Body of pancreas (tissue), 4 donors: Measurements from ENCODE around the gene AKT3. TPM values are rescaled to one million over a fixed set of nuclear protein-coding genes. Genes with fewer than 3 reads are reported as not detected.

ENCODE experiments used
- ATAC-seq: fragments of 150-250 bp; one replicate; pipeline ENCODE4 v1.9.1; 2016
- DNase-seq, 4 donors: peaks; one replicate each; pipeline ENCODE4 v3.0.0-alpha.2; 2019
- H3K27ac ChIP-seq, 4 donors: fragments of 200-600 bp; sonication (generic); 1 replicate in 3 of 4; 2 replicates in 1 of 4; pipeline versions ENCODE4 v1.5.1 to v1.6.1; 2016 to 2019; ENCODE audit warnings: mild to moderate bottlenecking in 1 of 4, mixed read lengths in 1 of 4, moderate library complexity in 1 of 4
- H3K27me3 ChIP-seq, 2 donors: fragments of 200-600 bp; sonication (generic); one replicate each; pipeline ENCODE4 v1.6.0; 2016; ENCODE audit warnings: mild to moderate bottlenecking in 1 of 2
- H3K36me3 ChIP-seq, 2 donors: fragments of 200-600 bp; sonication (generic); replicated peaks in 1 of 2; 2 replicates each; pipeline ENCODE4 v1.5.1; 2016; ENCODE audit warnings: low read depth in 2 of 2; ENCODE audit not compliant: insufficient read depth in 1 of 2
- H3K4me1 ChIP-seq: fragments of 200-600 bp; sonication (generic); one replicate; pipeline ENCODE4 v1.6.0; 2016
- H3K4me3 ChIP-seq, 2 donors: fragments of 200-600 bp; sonication (generic); 1 replicate in 1 of 2; 2 replicates in 1 of 2; pipeline ENCODE4 v1.5.1; 2016 to 2019
- H3K9me3 ChIP-seq, 3 donors: fragments of 200-600 bp; sonication (generic); 1 replicate in 2 of 3; 2 replicates in 1 of 3; pipeline ENCODE4 v1.5.1; 2016
- POLR2A ChIP-seq, 3 donors: fragments of 450-650 bp; IDR thresholded peaks; one replicate each; pipeline ENCODE4 v1.6.1; 2016; ENCODE audit warnings: antibody characterized with exemption in 3 of 3, mild to moderate bottlenecking in 2 of 3
- WGBS, 2 donors: methylation state at CpG; one replicate each; pipeline ENCODE4 v1.1.5; 2017; 5-methylcytosine and 5-hydroxymethylcytosine counted together
- intact Hi-C: fragments of 100-400 bp; cut with DNase I; formaldehyde crosslinking; loops from one replicate; pipeline ENCODE4 v1.15.1; 2023
- total RNA-seq, 2 donors: library from RNA; depleted of rRNA; stranded (reverse); fragments of >200 nt; gene quantifications; one replicate each; pipeline ENCODE4 v1.1.0, GENCODE V29; 2016
- TF ChIP-seq, protein P1 (sequence below), 7 experiments: fragments of 450-650 bp in 4 of 7; fragments of 200-600 bp in 3 of 7; sonication (generic) in 3 of 7; IDR thresholded peaks; one replicate each; pipeline ENCODE4 v1.5.1; 2016 to 2019; ENCODE audit warnings: antibody characterized with exemption in 7 of 7

AKT3 gene
- total RNA-seq, 2 donors from 2014 or later: 14.0 to 24.7 TPM

DNA sequence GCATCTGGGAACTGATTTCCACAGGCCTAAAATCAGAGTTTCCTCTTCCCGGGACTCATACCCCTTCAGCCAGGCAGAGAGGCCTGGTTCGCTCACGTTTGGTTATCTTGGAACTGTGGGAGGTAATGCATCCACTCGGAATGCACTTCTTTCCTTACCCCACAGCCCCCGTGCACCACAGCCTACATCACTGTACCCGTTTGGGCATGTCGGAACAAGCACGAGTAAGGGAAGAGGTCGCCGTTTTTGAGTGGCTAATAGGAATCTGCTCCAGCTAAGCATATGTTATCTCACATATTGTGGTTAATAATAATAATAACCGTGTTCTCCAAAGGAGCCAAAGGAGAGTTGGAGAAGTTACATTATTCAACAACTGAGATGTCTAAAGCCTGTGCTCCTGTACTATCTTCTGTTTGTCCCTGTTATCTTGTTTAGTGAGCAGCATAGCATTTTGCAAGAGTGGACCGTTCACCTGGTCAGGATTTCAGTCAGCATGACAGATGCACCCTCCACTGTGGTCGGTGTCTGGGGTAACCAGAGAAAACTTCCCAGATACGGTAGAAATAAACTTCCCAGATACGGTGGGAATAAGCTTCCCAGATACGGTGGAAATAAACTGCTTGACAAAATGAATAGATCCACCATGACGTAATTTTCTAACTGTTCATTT lies 395.6 kb downstream of the AKT3 start:
- intact Hi-C loops: no loop called here
- DNase-seq: no peak
- Histone ChIP-seq H3K4me3 (no peak overlapping the region), H3K4me1 (no peaks in the 10 kb centered on the region), H3K36me3 (no peaks in the 10 kb centered on the region), H3K27me3 (no peaks in the 10 kb centered on the region), H3K27ac (no peak overlapping the region), H3K9me3 (no peaks in the 10 kb centered on the region)
- ATAC-seq: no peak
- 80 to 89% methylated on average over 17 of the region's 17 CpGs for WGBS, 2 donors
- TF ChIP-seq, protein P1, sequence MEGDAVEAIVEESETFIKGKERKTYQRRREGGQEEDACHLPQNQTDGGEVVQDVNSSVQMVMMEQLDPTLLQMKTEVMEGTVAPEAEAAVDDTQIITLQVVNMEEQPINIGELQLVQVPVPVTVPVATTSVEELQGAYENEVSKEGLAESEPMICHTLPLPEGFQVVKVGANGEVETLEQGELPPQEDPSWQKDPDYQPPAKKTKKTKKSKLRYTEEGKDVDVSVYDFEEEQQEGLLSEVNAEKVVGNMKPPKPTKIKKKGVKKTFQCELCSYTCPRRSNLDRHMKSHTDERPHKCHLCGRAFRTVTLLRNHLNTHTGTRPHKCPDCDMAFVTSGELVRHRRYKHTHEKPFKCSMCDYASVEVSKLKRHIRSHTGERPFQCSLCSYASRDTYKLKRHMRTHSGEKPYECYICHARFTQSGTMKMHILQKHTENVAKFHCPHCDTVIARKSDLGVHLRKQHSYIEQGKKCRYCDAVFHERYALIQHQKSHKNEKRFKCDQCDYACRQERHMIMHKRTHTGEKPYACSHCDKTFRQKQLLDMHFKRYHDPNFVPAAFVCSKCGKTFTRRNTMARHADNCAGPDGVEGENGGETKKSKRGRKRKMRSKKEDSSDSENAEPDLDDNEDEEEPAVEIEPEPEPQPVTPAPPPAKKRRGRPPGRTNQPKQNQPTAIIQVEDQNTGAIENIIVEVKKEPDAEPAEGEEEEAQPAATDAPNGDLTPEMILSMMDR (IDR thresholded peaks at IDR 0.05): no peak
- TF ChIP-seq POLR2A (IDR thresholded peaks at IDR 0.05): no peak

DNA sequence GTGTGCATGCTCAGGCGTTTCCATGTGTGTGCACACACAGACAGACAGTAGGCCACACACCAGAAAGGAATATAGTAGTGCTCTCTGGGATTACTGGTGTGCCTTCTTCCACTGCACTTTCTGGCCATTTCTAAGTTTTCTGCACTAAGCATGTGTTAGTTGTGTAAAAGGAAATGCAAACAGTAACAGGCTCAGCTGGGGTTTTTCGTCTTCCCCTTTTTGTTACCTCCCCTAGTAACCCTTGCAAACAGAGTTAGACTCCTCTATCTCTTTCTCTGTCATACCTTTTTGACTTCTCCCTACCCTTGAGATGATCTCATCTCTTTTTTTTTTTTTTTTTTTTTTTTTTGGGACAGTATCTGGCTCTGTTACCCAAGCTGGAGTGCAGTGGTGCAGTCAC lies 398.0 kb downstream of the AKT3 start:
- ATAC-seq: no peak
- intact Hi-C loops: no loop called here
- 80 to 87% methylated on average over 2 of the region's 2 CpGs for WGBS, 2 donors

DNA sequence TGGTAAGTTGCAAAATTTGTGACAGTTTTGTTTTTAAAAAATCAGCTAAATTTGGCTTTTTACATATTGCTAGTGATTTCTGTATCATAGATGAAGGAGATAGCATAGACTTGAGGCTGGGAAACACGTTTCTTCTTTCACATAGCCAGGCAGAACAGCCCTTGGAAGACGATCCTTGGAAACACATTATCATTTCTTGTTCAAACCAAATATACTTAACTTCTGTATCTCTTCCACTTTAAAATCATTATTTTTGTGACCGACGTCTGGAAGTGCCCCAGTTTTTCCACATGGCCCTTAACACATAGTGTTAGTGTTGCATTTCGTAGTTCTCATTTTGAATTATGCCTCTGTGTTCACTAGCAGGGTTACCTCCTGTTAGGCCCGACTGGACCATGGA lies 400.7 kb downstream of the AKT3 start:
- DNase-seq (no peak), ATAC-seq (no peak)
- no peaks in the 10 kb centered on the region for H3K9me3 ChIP-seq
- 81 to 94% methylated on average over 6 of the region's 6 CpGs for WGBS, 2 donors
- no peak overlapping the region for H3K27ac ChIP-seq
- H3K4me3 ChIP-seq: no peak overlapping the region
- no peaks in the 10 kb centered on the region for H3K27me3 ChIP-seq
- TF ChIP-seq, protein P1 (IDR thresholded peaks at IDR 0.05): no peak
- no peak for TF ChIP-seq POLR2A (IDR thresholded peaks at IDR 0.05)
- H3K4me1 ChIP-seq: no peaks in the 10 kb centered on the region
- H3K36me3 ChIP-seq: no peaks in the 10 kb centered on the region
- intact Hi-C loops: no loop called here

More for the DNA sequence above, 398.0 kb downstream of the AKT3 start:
- Histone ChIP-seq H3K4me1 (no peaks in the 10 kb centered on the region), H3K9me3 (no peaks in the 10 kb centered on the region), H3K27me3 (no peaks in the 10 kb centered on the region), H3K27ac (no peak overlapping the region), H3K4me3 (no peak overlapping the region), H3K36me3 (no peaks in the 10 kb centered on the region)
- TF ChIP-seq, protein P1 (IDR thresholded peaks at IDR 0.05): no peak
- no peak for DNase-seq

DNA sequence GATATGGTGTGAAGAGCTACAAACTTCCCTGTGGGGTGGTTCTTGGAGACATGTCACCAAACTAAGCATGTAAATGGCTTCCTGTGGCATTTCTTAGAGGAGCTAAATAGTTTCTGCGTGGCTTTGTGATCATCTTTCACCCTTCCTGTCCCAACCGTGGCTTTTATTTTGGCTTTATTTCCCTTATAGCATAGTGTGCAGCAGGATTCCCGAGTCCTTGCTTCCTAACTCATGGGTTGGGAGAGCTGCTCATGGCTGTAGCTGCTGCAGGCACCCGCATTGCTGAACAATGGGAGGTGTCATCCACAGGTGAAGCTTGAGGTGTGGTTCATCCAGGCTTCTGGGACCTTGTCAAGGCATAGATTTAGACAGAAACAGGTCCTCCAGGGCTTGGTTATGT lies 402.2 kb downstream of the AKT3 start:
- 78 to 89% methylated on average over 4 of the region's 4 CpGs for WGBS, 2 donors
- DNase-seq (no peak), ATAC-seq (no peak)
- H3K4me1 ChIP-seq: no peaks in the 10 kb centered on the region
- no peaks in the 10 kb centered on the region for H3K36me3 ChIP-seq
- TF ChIP-seq, protein P1 (IDR thresholded peaks at IDR 0.05): no peak
- no peak for TF ChIP-seq POLR2A (IDR thresholded peaks at IDR 0.05)
- no peaks in the 10 kb centered on the region for H3K9me3 ChIP-seq
- intact Hi-C loops: no loop called here
- no peak overlapping the region for H3K4me3 ChIP-seq
- no peaks in the 10 kb centered on the region for H3K27me3 ChIP-seq
- no peak overlapping the region for H3K27ac ChIP-seq

DNA sequence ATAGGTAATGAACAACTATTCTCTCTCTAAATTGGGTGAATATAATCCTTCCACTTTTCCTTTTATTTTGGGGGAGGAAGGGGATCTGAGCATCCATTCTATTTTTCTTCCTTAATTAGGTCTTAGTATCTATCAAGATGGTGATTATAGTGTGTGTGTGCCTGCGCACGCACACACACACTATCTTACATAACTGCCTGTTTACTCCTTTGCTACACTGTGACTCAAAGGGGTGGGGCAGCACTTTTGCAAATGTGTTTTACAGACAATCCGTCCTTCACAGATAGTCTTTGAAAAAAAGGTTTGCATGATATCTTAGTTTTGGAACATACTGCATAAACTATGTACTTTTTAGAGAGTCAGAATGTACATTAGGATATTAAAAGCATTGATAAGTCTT lies 402.7 kb downstream of the AKT3 start:
- TF ChIP-seq, protein P1 (IDR thresholded peaks at IDR 0.05): no peak
- no peak for TF ChIP-seq POLR2A (IDR thresholded peaks at IDR 0.05)
- 67 to 82% methylated on average over 3 of the region's 3 CpGs for WGBS, 2 donors
- DNase-seq (no peak), ATAC-seq (no peak)
- no peaks in the 10 kb centered on the region for H3K36me3 ChIP-seq
- H3K4me3 ChIP-seq: no peak overlapping the region
- H3K27ac ChIP-seq: no peak overlapping the region
- intact Hi-C loops: no loop called here
- H3K4me1 ChIP-seq: no peaks in the 10 kb centered on the region
- no peaks in the 10 kb centered on the region for H3K9me3 ChIP-seq
- H3K27me3 ChIP-seq: no peaks in the 10 kb centered on the region
